Thyroid gland (tissue), 4 donors: Measurements from ENCODE around the gene TSC22D3. TPM values are rescaled to one million over a fixed set of nuclear protein-coding genes. Genes with fewer than 3 reads are reported as not detected.
"Not testable (repeated sequence)": the region's sequence is repeated elsewhere in the genome, so short reads cannot be mapped to it uniquely, and the experiment has no call there.

ENCODE experiments used
- DNase-seq, 2 donors: peaks; one replicate each; pipeline ENCODE4 v3.0.0-alpha.2; 2019
- H3K27ac ChIP-seq, 3 donors: fragments of 200-600 bp; sonication (generic); 1 replicate in 2 of 3; 2 replicates in 1 of 3; pipeline ENCODE4 v1.5.1; 2016 to 2019; ENCODE audit warnings: mild to moderate bottlenecking in 1 of 3, moderate library complexity in 1 of 3
- H3K27me3 ChIP-seq: fragments of 200-600 bp; sonication (generic); one replicate; pipeline ENCODE4 v1.5.1; 2019
- H3K36me3 ChIP-seq, 2 donors: fragments of 200-600 bp; sonication (generic); one replicate each; pipeline ENCODE4 v1.5.1; 2016 to 2019
- H3K4me1 ChIP-seq, 2 donors: fragments of 200-600 bp; sonication (generic); one replicate each; pipeline ENCODE4 v1.5.1; 2017 to 2019
- H3K4me3 ChIP-seq, 3 donors: fragments of 200-600 bp; sonication (generic); replicated peaks in 1 of 3; 1 replicate in 2 of 3; 2 replicates in 1 of 3; pipeline ENCODE4 v1.5.1; 2016; ENCODE audit warnings: mild to moderate bottlenecking in 1 of 3
- H3K9me3 ChIP-seq: fragments of 200-600 bp; sonication (generic); one replicate; pipeline ENCODE4 v1.5.1; 2017
- POLR2A ChIP-seq, 2 donors: fragments of 450-650 bp; IDR thresholded peaks; one replicate each; pipeline ENCODE4 v1.6.1; 2017; ENCODE audit warnings: antibody characterized with exemption in 2 of 2, mild to moderate bottlenecking in 2 of 2, moderate library complexity in 1 of 2
- WGBS, 2 donors: methylation state at CpG; one replicate each; pipeline ENCODE4 v1.1.5; 2017; 5-methylcytosine and 5-hydroxymethylcytosine counted together
- intact Hi-C: fragments of 100-400 bp; cut with DNase I; formaldehyde crosslinking; loops from one replicate; pipeline ENCODE4 v1.15.1; 2023
- total RNA-seq, 4 donors: library from RNA; depleted of rRNA; stranded (reverse); fragments of >200 nt; gene quantifications; one replicate each; pipeline ENCODE4 v1.2.3, GENCODE V29; 2016
- TF ChIP-seq, protein P1 (sequence below), 6 experiments: fragments of 200-600 bp in 3 of 6; fragments of 450-650 bp in 3 of 6; sonication (generic) in 3 of 6; IDR thresholded peaks; one replicate each; pipeline ENCODE4 v1.5.1; 2016 to 2019; ENCODE audit warnings: antibody characterized with exemption in 6 of 6, mild to moderate bottlenecking in 2 of 6, inconsistent platforms in 1 of 6, moderate library complexity in 1 of 6

TSC22D3 gene
- total RNA-seq, 4 donors from 2014 or later, result 268 to 504 (median 383) TPM

GRCh38 chrX:107686026-107686425 lies 89.6 kb downstream of the TSC22D3 start:
- intact Hi-C loops, result no loop called here
- Histone ChIP-seq H3K27ac (peak overlapping the region; percentile 66 to 90 (median 80)), H3K36me3 (no peaks in the 10 kb centered on the region), H3K9me3 (no peaks in the 10 kb centered on the region), H3K4me3 (no peak overlapping the region), H3K4me1 (peaks cover 32 to 56% of the 10 kb centered on the region in 2 donors), H3K27me3 (no peaks in the 10 kb centered on the region)
- no peak for DNase-seq
- TF ChIP-seq, protein P1, sequence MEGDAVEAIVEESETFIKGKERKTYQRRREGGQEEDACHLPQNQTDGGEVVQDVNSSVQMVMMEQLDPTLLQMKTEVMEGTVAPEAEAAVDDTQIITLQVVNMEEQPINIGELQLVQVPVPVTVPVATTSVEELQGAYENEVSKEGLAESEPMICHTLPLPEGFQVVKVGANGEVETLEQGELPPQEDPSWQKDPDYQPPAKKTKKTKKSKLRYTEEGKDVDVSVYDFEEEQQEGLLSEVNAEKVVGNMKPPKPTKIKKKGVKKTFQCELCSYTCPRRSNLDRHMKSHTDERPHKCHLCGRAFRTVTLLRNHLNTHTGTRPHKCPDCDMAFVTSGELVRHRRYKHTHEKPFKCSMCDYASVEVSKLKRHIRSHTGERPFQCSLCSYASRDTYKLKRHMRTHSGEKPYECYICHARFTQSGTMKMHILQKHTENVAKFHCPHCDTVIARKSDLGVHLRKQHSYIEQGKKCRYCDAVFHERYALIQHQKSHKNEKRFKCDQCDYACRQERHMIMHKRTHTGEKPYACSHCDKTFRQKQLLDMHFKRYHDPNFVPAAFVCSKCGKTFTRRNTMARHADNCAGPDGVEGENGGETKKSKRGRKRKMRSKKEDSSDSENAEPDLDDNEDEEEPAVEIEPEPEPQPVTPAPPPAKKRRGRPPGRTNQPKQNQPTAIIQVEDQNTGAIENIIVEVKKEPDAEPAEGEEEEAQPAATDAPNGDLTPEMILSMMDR (IDR thresholded peaks at IDR 0.05), result no peak
- TF ChIP-seq POLR2A (IDR thresholded peaks at IDR 0.05), result no peak
- WGBS, 2 donors, result 76 to 91% methylated on average over 3 of the region's 3 CpGs

DNA sequence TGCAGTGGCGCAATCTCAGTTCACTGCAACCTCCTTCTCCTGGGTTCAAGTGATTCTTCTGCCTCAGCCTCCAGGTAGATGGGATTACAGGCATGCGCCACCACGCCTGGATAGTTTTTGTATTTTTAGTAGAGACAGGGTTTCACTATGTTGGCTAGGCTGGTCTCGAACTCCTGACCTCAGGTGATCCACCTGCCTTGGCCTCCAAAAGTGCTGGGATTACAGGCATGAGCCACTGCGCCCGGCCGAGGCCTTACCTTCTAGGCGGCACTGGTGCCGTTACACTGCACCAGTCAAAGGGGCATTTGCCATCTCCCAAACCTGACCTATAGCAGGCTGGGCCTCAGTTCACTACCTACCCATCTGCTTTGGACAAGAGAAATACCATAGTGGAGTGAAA lies 90.0 kb downstream of the TSC22D3 start:
- DNase-seq, result not testable (repeated sequence)
- 95 to 96% methylated on average over 4 to 9 of the region's 9 CpGs for WGBS, 2 donors

GRCh38 chrX:107684956-107685385 lies 90.6 kb downstream of the TSC22D3 start:
- peak; percentile 88 to 89 for DNase-seq
- no peak overlapping the region for H3K4me3 ChIP-seq
- no peaks in the 10 kb centered on the region for H3K36me3 ChIP-seq
- 15% methylated on average over 5 of the region's 5 CpGs; no CpG with 5 or more reads in 1 of the 2 donors for WGBS, 2 donors
- TF ChIP-seq POLR2A (IDR thresholded peaks at IDR 0.05), result peak in 1 of 2 donors; percentile 77
- TF ChIP-seq, protein P1 (IDR thresholded peaks at IDR 0.05), result no peak
- H3K27ac ChIP-seq, result peak overlapping the region; percentile 66 to 90 (median 80)
- no peaks in the 10 kb centered on the region for H3K9me3 ChIP-seq
- intact Hi-C loops, result no loop called here
- peaks cover 32 to 56% of the 10 kb centered on the region in 2 donors for H3K4me1 ChIP-seq
- H3K27me3 ChIP-seq, result no peaks in the 10 kb centered on the region

More for the DNA sequence above, 90.0 kb downstream of the TSC22D3 start:
- H3K36me3 ChIP-seq, H3K27me3 ChIP-seq, H3K9me3 ChIP-seq, intact Hi-C loops, H3K4me3 ChIP-seq: not testable (repeated sequence)
- H3K27ac ChIP-seq, result peak overlapping the region; percentile 66 to 90 (median 80)
- peaks cover 32 to 56% of the 10 kb centered on the region in 2 donors for H3K4me1 ChIP-seq

GRCh38 chrX:107683931-107684330 lies 91.7 kb downstream of the TSC22D3 start:
- 70 to 77% methylated on average over 3 of the region's 3 CpGs for WGBS, 2 donors

GRCh38 chrX:107683124-107683895 lies 92.3 kb downstream of the TSC22D3 start:
- Histone ChIP-seq H3K4me3 (no peak overlapping the region), H3K27me3 (no peaks in the 10 kb centered on the region), H3K9me3 (no peaks in the 10 kb centered on the region), H3K4me1 (peaks cover 32 to 57% of the 10 kb centered on the region in 2 donors), H3K27ac (peak overlapping the region; percentile 66 to 90 (median 80)), H3K36me3 (no peaks in the 10 kb centered on the region)
- 23 to 31% methylated on average over 3 to 4 of the region's 4 CpGs for WGBS, 2 donors
- DNase-seq, result peak; percentile 61
- TF ChIP-seq, protein P1 (IDR thresholded peaks at IDR 0.05), result no peak
- peak in 1 of 2 donors; percentile 50 for TF ChIP-seq POLR2A (IDR thresholded peaks at IDR 0.05)
- intact Hi-C loops, result no loop called here

More at GRCh38 chrX:107683931-107684330, 91.7 kb downstream of the TSC22D3 start:
- intact Hi-C loops, result no loop called here
- Histone ChIP-seq H3K36me3 (no peaks in the 10 kb centered on the region), H3K27ac (peak overlapping the region; percentile 66 to 90 (median 80)), H3K4me1 (peaks cover 32 to 56% of the 10 kb centered on the region in 2 donors), H3K9me3 (no peaks in the 10 kb centered on the region), H3K4me3 (no peak overlapping the region), H3K27me3 (no peaks in the 10 kb centered on the region)
- TF ChIP-seq, protein P1 (IDR thresholded peaks at IDR 0.05), result no peak
- no peak for TF ChIP-seq POLR2A (IDR thresholded peaks at IDR 0.05)
- no peak for DNase-seq
